ENCODE measurements around the gene IMMP2L.

IMMP2L gene

GRCh38 chr7:111043561-111043960 lies 518.7 kb downstream of the IMMP2L start:
- H3K4me3 ChIP-seq (ENCODE audit: control insufficient read depth, low read depth, low read length) = no peak overlapping the region
- no peak for TF ChIP-seq CTCF (conservative IDR thresholded peaks at IDR 0.05; ENCODE audit: control insufficient read depth, insufficient read depth, low read depth, low read length)
- no peak for DNase-seq (ENCODE audit: low read depth)

- H3K4me3 ChIP-seq (ENCODE audit: control insufficient read depth, low read depth, low read length) = no peak overlapping the region
- DNase-seq (ENCODE audit: low read depth) = no peak
- no peak for TF ChIP-seq CTCF (conservative IDR thresholded peaks at IDR 0.05; ENCODE audit: control insufficient read depth, insufficient read depth, low read depth, low read length)
These were observed 519.5 kb downstream of the IMMP2L start for GRCh38 chr7:111042842-111043241.

GRCh38 chr7:111041577-111041976 lies 520.7 kb downstream of the IMMP2L start:
- H3K4me3 ChIP-seq (ENCODE audit: control insufficient read depth, low read depth, low read length) = no peak overlapping the region
- TF ChIP-seq CTCF (conservative IDR thresholded peaks at IDR 0.05; ENCODE audit: control insufficient read depth, insufficient read depth, low read depth, low read length) = no peak
- peak; percentile 3 for DNase-seq (ENCODE audit: low read depth)

GRCh38 chr7:111038185-111038584 lies 524.1 kb downstream of the IMMP2L start:
- H3K4me3 ChIP-seq (ENCODE audit: control insufficient read depth, low read depth, low read length) = no peak overlapping the region
- DNase-seq (ENCODE audit: low read depth) = no peak
- TF ChIP-seq CTCF (conservative IDR thresholded peaks at IDR 0.05; ENCODE audit: control insufficient read depth, insufficient read depth, low read depth, low read length) = no peak

GRCh38 chr7:111031916-111032315 lies 530.4 kb downstream of the IMMP2L start:
- TF ChIP-seq CTCF (conservative IDR thresholded peaks at IDR 0.05; ENCODE audit: control insufficient read depth, insufficient read depth, low read depth, low read length) = no peak
- H3K4me3 ChIP-seq (ENCODE audit: control insufficient read depth, low read depth, low read length) = no peak overlapping the region
- DNase-seq (ENCODE audit: low read depth) = no peak

- peak; percentile 24 for DNase-seq (ENCODE audit: low read depth)
- no peak for TF ChIP-seq CTCF (conservative IDR thresholded peaks at IDR 0.05; ENCODE audit: control insufficient read depth, insufficient read depth, low read depth, low read length)
- H3K4me3 ChIP-seq (ENCODE audit: control insufficient read depth, low read depth, low read length) = no peak overlapping the region
These were observed 532.0 kb downstream of the IMMP2L start for GRCh38 chr7:111030336-111030735.

GRCh38 chr7:111029574-111030251 lies 532.6 kb downstream of the IMMP2L start:
- peak; percentile 55 for DNase-seq (ENCODE audit: low read depth)
- no peak overlapping the region for H3K4me3 ChIP-seq (ENCODE audit: control insufficient read depth, low read depth, low read length)
- no peak for TF ChIP-seq CTCF (conservative IDR thresholded peaks at IDR 0.05; ENCODE audit: control insufficient read depth, insufficient read depth, low read depth, low read length)
